Stimulated activated naive CD4-positive, alpha-beta T cell (primary cell): ENCODE data around the gene NPIPA3.
A peak's percentile ranks its signal among the peaks of the same experiment; 100 is the strongest.
"Not testable (repeated sequence)": the region's sequence is repeated elsewhere in the genome, so short reads cannot be mapped to it uniquely, and the experiment has no call there.

Experiments
- DNase-seq, 6 experiments: peaks; one replicate each; lab custom pipeline; 2025; lab: John Stamatoyannopoulos, UW

Gene NPIPA3

DNA sequence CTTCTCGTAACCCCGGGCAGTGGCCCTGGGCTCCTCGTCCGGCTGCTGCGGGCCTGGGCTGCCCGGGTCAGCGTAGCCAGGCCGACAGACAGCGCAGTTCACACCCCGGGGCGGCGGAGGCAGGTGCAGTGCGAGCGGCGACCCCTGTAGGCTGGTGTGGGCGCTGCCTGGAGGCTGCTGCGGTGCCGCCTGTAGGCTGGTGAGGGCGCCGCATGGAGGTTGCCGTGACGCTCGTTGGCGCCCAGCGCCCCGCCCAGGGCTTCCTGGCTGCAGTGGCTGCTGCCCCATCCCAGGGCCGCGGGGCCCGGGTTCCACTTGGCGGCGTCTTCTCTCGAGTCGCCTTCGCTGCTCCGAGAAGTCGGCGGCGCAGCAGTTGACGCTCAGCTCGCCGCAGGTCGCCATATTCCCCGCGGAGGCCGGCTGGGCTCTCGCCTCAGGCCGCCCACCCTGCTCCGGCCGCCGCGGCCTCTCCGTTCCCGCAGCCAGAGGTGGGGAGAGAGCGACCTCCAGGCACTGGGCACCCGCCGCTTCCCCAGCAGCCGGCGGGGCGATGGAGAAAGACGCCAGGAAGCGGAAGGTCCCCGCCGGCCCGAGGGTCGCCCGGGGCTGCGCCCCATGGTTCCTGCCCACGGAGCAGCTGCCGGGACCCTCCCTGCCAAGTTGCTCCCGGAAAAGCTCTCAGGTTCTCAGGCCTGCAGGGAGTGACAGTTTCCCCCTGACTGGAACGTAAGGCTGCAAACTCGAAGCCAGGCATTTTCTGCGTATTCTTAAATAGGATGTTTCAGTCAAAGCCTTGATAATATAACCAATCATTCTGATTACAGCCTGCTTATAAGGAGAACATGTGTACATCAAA is at the start of gene NPIPA3:
NPIPA3 (plus strand) TSS at position 256 of the 856 bp plus-strand sequence. CDS start 5,533 bp downstream, outside the sequence.
- not testable (repeated sequence) for DNase-seq

GRCh38 chr16:14658063-14658462 is 45.1 kb upstream of the NPIPA3 start:
- no peak for DNase-seq

GRCh38 chr16:14667347-14668266 is 35.6 kb upstream of the NPIPA3 start:
- no peak for DNase-seq

- DNase-seq, result no peak
Observed at GRCh38 chr16:14668556-14669223, 34.5 kb upstream of the NPIPA3 start.

DNA sequence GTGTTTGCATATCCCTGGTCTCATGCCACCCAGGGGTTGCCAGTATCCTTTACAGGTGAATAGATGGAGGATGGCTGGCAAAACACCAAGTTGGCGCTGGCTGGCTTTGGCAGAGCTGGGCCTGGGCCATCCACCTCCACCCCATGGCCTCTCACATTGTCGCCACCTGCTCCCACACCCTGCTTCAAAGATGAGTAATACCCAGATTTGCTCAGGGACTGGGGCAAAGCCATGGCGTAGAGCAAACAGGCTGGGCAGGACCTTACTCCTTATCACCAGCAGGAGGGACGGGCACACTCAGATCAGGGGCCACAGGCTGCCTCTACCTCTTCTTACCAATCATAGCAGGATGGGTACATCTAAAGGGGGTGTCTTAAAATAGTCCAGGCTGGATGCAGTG is 33.4 kb upstream of the NPIPA3 start:
- no peak for DNase-seq

DNA sequence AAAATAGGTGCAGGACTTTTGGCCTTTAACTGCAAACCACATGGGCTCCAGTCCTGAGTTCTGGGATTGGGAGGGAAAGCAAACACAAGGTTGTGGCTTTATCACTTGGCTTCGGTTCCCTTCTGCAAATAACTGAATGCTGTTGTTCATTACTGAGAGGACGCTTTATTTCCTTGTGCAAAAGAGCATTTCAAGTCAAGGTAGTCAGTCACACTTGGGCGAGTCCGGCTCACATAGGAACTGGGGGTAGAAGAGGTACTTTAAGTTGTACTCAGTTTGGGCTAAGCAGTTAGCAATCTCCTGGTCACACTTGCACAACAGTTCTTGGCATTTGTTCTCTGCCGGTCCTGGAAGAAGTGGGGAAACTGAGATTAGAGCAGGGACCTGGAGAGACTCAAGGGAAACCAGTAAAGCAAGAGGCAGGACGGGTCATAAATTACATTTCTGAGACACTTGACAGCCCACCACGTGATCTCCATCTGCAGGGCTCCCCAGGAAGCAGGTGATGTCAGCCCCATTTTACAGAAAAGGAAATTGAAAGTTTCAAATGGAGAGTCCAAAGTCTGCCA is 30.7 kb upstream of the NPIPA3 start:
- peak in 1 of 6 experiments; percentile 3 for DNase-seq

- no peak for DNase-seq
Observed at GRCh38 chr16:14676633-14677032, 26.6 kb upstream of the NPIPA3 start.

DNA sequence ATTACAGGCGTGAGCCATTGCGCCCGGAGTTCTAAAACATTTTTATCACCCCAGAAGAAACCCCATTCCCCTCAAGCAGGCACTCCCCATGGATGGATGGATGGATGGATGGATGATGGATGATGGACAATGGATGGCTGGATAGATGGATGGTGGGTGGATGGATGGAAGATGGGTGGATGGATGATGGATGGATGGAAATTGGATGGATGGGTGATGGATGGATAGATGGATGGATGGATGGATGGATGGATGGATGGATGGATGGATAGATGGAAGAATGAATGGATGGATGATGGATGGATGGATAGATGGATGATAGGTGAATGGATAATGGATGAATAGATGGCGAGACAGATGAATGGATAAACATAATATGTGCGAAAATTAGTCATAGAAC is 25.6 kb upstream of the NPIPA3 start:
- no peak for DNase-seq

GRCh38 chr16:14678748-14679497 is 24.3 kb upstream of the NPIPA3 start:
- DNase-seq, result no peak

DNA sequence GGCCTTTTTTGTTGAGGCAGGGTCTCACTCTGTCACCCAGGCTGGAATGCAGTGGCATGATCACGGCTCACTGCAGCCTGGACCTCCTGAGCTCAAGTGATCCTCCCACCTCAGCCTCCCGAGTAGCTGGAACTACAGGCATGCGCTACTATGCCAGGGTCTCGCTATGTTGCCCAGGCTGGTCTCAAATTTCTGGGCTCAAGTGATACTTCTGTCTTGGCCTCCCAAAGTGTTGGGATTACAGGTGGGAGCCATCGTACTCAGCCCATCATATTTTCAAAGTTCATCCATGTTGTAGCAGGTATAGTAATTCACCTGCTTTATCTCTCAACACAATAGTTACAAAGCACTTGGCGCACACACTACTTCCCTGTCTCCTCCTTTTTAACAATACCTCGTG is 22.8 kb upstream of the NPIPA3 start:
- DNase-seq, result not testable (repeated sequence)

DNA sequence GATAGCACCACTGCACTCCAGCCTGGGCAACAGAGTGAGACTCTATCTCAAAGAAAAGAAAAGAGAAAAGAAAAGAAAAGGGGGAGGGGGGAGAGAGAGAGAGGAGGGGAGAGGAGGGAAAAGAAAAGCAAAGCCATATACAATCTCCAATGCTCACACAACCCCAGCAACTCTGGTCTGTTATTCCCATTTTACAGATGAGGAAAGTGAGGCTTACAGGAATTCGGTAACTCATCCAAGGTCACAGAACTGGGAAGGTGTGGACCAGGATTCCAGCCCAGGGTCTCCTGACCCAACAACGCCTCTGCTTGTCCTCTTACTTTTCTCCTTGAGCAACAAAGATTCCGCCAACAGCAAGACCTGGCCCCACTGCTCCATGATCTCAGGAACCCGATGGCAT is 22.1 kb upstream of the NPIPA3 start:
- DNase-seq, result no peak

DNA sequence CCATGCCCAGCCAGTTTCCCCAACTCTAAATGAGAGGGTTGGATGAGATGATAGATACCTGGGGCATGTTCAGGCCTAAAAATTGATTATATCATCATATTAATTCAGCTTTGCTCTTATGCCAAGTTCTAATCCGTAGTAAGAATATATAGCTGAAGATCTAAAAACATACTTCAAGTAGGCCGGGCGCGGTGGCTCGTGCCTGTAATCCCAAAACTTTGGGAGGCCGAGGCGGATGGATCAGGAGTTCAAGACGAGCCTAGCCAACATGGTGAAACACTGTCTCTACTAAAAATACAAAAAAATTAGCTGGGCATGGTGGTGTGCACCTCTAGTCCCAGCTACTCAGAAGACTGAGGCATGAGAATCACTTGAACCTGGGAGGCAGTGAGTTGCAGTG is 21.1 kb upstream of the NPIPA3 start:
- no peak for DNase-seq

- not testable (repeated sequence) for DNase-seq
Observed at GRCh38 chr16:14685870-14686793, 17.1 kb upstream of the NPIPA3 start.

DNA sequence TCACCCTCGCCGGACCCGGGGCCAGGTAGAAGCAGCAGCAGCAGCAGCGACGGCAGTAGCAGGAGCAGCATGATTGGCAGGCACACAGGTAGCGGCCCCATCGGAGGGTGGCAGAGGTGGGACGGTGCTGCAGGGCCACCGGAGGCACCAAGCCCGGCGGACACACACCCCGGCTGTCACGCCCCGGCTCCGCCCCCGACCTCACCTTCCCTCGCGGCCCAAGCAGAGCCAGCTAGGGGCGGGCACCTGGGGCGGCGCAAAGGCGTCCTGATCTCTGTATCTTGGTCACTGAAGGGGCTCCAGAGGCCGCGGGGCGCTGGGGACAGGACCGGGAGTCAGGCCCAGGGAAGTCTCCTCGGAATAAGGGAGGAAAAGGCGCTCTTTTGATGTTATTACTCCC is 9.1 kb upstream of the NPIPA3 start, which contains the start of gene PLA2G10:
PLA2G10 (minus strand) TSS at position 180 of the 400 bp plus-strand sequence; CDS start at position 101, 79 bp downstream.
- not testable (repeated sequence) for DNase-seq

- not testable (repeated sequence) for DNase-seq
Observed at GRCh38 chr16:14701859-14702258, 1.4 kb upstream of the NPIPA3 start.

- DNase-seq, result not testable (repeated sequence)
Observed at GRCh38 chr16:14702672-14703071, 539 bp upstream of the NPIPA3 start.

- not testable (repeated sequence) for DNase-seq
Observed at GRCh38 chr16:14733233-14733632, 30.0 kb downstream of the NPIPA3 start.

DNA sequence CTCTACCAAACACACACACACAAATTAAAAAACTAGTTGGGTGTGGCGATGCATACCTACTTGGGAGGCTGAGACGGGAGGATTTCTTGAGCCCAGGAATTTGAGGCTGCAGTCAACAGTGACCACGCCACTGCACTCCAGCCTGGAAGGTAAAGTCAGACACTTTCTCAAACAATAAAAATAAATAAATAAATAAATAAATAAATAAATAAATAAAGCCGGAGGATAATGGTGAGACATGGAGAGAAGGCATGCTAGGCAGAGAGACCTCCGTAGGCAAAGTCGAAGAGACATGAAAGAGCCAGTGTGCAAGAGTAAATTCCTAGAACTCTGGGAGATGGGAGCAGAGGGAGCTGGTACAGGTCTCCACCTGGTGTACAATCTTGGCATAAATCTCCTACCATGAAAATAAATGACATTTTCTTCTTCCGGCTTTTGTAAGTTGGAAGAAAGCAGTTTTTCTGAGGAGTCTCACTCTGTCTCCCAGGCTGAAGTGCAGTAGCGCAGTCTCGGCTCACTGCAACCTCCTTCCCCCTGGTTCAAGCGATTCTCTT is 37.7 kb downstream of the NPIPA3 start:
- not testable (repeated sequence) for DNase-seq

- not testable (repeated sequence) for DNase-seq
Observed at GRCh38 chr16:14741794-14742193, 38.6 kb downstream of the NPIPA3 start.
